Mucosa of stomach (tissue), 1 donor: Measurements from ENCODE around the gene RNMT.

Experiments
- H3K27me3 ChIP-seq: one replicate; pipeline ENCODE4 v1.7.0; 2013; ENCODE audit warnings: mild to moderate bottlenecking, low read length; ENCODE audit not compliant: control insufficient read depth, insufficient read depth
- H3K36me3 ChIP-seq: one replicate; pipeline ENCODE4 v1.7.0; 2013; ENCODE audit warnings: low read length; ENCODE audit not compliant: control insufficient read depth, insufficient read depth
- H3K4me1 ChIP-seq: one replicate; pipeline ENCODE4 v1.7.0; 2013; ENCODE audit warnings: mild to moderate bottlenecking, low read length; ENCODE audit not compliant: control insufficient read depth, insufficient read depth
- H3K4me3 ChIP-seq: one replicate; pipeline ENCODE4 v1.7.0; 2013; ENCODE audit warnings: low read length
- H3K9ac ChIP-seq: one replicate; pipeline ENCODE4 v1.7.0; 2013; ENCODE audit warnings: mild to moderate bottlenecking, low read length, moderate library complexity
- H3K9me3 ChIP-seq: one replicate; pipeline ENCODE4 v1.7.0; 2013; ENCODE audit warnings: mild to moderate bottlenecking, low read length, moderate library complexity; ENCODE audit not compliant: control insufficient read depth
- donor health status: Pancreatic carcinoma.

RNMT gene

GRCh38 chr18:13800505-13801259, 74.2 kb downstream of the RNMT start:
- Histone ChIP-seq H3K4me3 (no peak overlapping the region), H3K9ac (peak overlapping the region; percentile 14), H3K27me3 (peaks cover 8% of the 10 kb centered on the region), H3K9me3 (no peaks in the 10 kb centered on the region), H3K4me1 (peaks cover 9% of the 10 kb centered on the region), H3K36me3 (no peaks in the 10 kb centered on the region)

- H3K4me1 ChIP-seq, result peaks cover 9% of the 10 kb centered on the region
- H3K36me3 ChIP-seq, result no peaks in the 10 kb centered on the region
- H3K4me3 ChIP-seq, result no peak overlapping the region
- H3K27me3 ChIP-seq, result peaks cover 8% of the 10 kb centered on the region
- no peaks in the 10 kb centered on the region for H3K9me3 ChIP-seq
- peak overlapping the region; percentile 14 for H3K9ac ChIP-seq
Observed at GRCh38 chr18:13801260-13801601, 74.8 kb downstream of the RNMT start.

DNA sequence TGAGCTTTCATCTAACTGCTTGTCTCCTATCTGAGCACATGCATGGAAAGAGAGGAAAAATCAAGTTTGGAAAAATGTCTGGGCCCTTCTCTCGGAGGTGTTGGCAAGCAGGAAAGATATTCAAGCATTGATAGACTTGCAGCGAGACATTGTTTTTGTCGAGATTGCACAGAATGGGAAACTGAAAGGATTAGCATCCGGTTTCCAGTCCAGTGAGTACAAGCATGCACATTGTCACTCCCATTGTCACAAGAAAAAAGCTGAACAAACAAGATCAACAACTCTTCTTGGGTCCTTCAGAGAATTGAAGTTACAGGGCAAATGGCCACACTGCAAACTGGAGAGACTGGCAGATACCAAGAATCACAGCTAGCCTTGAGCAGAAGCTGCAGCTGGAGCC, 77.8 kb downstream of the RNMT start:
- Histone ChIP-seq H3K36me3 (no peaks in the 10 kb centered on the region), H3K27me3 (peaks cover 7% of the 10 kb centered on the region), H3K4me1 (peaks cover 20% of the 10 kb centered on the region), H3K4me3 (no peak overlapping the region), H3K9me3 (no peaks in the 10 kb centered on the region), H3K9ac (no peak overlapping the region)

- Histone ChIP-seq H3K4me3 (no peak overlapping the region), H3K36me3 (no peaks in the 10 kb centered on the region), H3K27me3 (no peaks in the 10 kb centered on the region), H3K9ac (no peak overlapping the region), H3K9me3 (no peaks in the 10 kb centered on the region), H3K4me1 (peaks cover 27% of the 10 kb centered on the region)
Observed at GRCh38 chr18:13808294-13809042, 82.0 kb downstream of the RNMT start.

- Histone ChIP-seq H3K9me3 (no peaks in the 10 kb centered on the region), H3K4me3 (no peak overlapping the region), H3K9ac (no peak overlapping the region), H3K36me3 (no peaks in the 10 kb centered on the region), H3K4me1 (peaks cover 27% of the 10 kb centered on the region), H3K27me3 (no peaks in the 10 kb centered on the region)
Observed at GRCh38 chr18:13809043-13809430, 82.6 kb downstream of the RNMT start.

DNA sequence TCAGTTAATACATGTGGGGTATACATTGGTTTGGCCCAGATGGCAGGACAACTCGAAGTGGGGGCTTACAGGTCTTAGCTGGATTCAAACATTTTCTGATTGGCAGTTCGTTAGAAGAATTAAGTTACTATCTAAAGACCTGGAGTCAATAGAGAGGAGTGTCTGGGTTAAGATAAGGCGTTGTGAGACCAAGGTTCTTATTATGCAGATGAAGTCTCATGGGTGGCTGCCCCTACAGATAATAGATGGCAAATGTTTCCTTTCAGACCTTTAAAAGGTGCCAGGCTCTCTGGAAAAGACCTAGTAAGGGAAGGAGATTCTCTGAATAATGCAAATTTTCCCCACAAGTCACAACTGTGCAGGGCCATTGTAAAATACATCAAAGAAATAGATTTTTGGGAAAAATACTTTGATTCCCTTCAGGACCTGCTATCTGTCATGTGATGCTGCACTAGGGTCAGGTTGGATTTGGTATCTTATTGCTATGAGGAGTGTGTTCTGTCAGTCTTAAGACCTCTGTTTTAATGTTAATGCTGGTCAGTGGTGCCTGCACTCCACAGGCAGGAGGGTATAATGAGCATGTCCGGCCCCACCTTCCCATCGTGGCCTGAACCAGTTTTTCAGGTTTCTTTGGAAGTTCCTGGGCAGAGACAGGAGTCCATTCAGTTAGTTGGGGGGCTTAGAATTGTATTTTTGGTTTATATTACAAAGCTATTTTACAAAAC, 83.2 kb downstream of the RNMT start:
- no peaks in the 10 kb centered on the region for H3K9me3 ChIP-seq
- H3K36me3 ChIP-seq, result no peaks in the 10 kb centered on the region

GRCh38 chr18:13810950-13811485, 84.5 kb downstream of the RNMT start:
- Histone ChIP-seq H3K4me1 (peaks cover 27% of the 10 kb centered on the region), H3K36me3 (no peaks in the 10 kb centered on the region), H3K4me3 (no peak overlapping the region), H3K9ac (no peak overlapping the region), H3K27me3 (no peaks in the 10 kb centered on the region), H3K9me3 (no peaks in the 10 kb centered on the region)

More for the DNA sequence above, 83.2 kb downstream of the RNMT start:
- Histone ChIP-seq H3K4me3 (no peak overlapping the region), H3K9ac (no peak overlapping the region), H3K27me3 (no peaks in the 10 kb centered on the region), H3K4me1 (peaks cover 27% of the 10 kb centered on the region)

DNA sequence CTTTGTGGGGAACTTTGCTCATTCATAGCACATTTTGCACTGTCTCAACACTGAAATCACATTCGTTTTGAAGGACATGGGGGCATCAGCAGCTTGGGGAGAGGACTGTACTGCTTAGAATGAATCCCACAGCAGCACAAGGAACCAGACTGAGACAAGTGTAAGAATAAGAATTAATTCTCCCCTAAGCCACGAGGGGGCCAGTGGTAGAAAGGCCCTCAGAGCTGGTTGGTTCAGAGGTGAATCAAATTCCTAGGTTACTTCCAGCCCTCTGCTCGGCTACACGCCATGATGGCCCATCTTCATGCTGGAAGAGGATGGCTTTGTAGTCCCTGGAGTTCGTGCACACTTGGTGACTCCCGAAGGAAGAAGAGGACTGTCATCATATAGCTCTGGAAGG, 85.5 kb downstream of the RNMT start:
- Histone ChIP-seq H3K4me1 (peaks cover 27% of the 10 kb centered on the region), H3K27me3 (no peaks in the 10 kb centered on the region), H3K9ac (no peak overlapping the region), H3K4me3 (no peak overlapping the region), H3K36me3 (no peaks in the 10 kb centered on the region), H3K9me3 (no peaks in the 10 kb centered on the region)

DNA sequence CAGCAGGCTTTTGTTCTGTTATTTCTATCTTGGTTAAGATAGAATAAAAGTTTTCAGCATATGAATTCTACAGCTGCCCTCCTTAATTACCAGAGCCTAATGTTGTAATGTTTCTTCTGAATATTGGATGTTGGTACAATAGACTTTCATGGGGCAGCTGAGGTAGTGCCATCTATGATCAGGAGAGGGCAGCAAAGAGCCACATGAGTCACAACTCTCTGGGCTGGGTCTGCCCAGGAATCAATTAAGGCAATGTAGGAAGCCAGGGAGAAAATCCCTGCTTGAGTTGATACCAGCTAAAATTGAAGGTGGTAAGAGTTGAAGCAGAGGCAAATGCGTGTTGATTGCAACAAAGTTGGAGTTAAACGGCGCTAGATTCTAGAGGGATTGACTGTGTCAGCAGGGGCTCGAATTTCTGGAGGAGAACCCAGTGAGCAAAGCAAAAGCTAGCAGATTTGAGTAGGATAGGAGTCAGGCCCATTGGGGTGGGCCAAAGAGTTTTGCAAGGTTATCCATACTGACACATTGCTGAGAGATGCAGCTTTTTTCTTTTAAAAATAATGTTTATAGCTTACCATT, 86.9 kb downstream of the RNMT start:
- Histone ChIP-seq H3K9me3 (no peaks in the 10 kb centered on the region), H3K27me3 (no peaks in the 10 kb centered on the region), H3K9ac (no peak overlapping the region), H3K36me3 (no peaks in the 10 kb centered on the region), H3K4me1 (peaks cover 25% of the 10 kb centered on the region), H3K4me3 (no peak overlapping the region)
